ENCODE data around the gene LRRC53. TPM values are rescaled to one million over a fixed set of nuclear protein-coding genes. Genes with fewer than 3 reads are reported as not detected.

Gene LRRC53
- not detected in 2 replicates for total RNA-seq

DNA sequence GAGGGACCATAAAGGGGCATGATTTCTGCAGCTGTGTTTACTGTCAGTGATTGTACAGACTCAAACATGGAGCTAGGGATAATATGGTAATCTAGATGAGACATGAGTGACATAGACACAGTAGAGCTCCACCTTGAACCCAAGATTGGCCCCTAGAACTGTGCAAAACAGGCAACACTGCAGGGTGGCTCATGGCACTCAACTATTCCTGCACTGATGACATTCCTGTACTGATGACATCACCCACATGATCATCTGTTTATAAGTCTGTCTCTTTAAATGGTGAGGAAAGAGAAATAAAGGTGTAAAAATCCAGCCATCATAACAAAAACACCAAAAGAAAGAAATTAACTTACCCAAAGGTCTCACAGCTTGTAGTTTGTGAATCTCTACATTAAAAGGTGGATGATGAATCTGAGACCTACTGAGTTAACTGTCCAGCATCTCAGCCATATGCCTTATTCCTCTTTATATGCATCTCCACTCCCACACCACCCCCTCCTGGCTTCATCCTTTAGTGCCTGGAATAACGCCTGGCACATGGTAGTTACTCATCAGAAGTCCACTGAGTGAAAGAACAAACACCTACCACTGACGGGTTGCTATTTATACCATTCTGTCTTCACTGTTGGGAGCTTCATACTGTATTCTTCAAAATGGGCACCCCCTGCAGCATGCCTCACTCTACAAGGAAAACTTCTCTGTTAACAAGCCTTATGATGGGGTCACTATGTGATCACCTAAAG is at the start of gene LRRC53:
Gene LRRC53 (minus strand): TSS at position 442 of the 746 bp plus-strand sequence. CDS start 29,262 bp downstream, outside the sequence.

Other genes with a start within 250 kb of the LRRC53 start
- gene ERICH3, start 161.2 kb upstream of the LRRC53 start, total RNA-seq = not detected in 2 replicates
- 16.3 and 17.0 TPM in 2 replicates for gene CRYZ, start 220.4 kb upstream of the LRRC53 start, total RNA-seq
- gene TYW3, start 220.5 kb upstream of the LRRC53 start, total RNA-seq = 13.6 and 17.6 TPM in 2 replicates